Activated CD4-positive, alpha-beta T cell treated with anti-CD3 and anti-CD28 coated beads, Interleukin-2, Interleukin-4, amounts not matched to agents 100 ng/mL and 50 ng/mL, durations not matched to agents 16 hours and 8 hours (primary cell): Measurements from ENCODE around the gene RCOR3.
"Not testable (repeated sequence)": the region's sequence is repeated elsewhere in the genome, so short reads cannot be mapped to it uniquely, and the experiment has no call there.

Experiments
- DNase-seq: peaks from one replicate; pipeline ENCODE4 v3.0.0-alpha.2; 2020; ENCODE audit warnings: low spot score

RCOR3 gene

DNA sequence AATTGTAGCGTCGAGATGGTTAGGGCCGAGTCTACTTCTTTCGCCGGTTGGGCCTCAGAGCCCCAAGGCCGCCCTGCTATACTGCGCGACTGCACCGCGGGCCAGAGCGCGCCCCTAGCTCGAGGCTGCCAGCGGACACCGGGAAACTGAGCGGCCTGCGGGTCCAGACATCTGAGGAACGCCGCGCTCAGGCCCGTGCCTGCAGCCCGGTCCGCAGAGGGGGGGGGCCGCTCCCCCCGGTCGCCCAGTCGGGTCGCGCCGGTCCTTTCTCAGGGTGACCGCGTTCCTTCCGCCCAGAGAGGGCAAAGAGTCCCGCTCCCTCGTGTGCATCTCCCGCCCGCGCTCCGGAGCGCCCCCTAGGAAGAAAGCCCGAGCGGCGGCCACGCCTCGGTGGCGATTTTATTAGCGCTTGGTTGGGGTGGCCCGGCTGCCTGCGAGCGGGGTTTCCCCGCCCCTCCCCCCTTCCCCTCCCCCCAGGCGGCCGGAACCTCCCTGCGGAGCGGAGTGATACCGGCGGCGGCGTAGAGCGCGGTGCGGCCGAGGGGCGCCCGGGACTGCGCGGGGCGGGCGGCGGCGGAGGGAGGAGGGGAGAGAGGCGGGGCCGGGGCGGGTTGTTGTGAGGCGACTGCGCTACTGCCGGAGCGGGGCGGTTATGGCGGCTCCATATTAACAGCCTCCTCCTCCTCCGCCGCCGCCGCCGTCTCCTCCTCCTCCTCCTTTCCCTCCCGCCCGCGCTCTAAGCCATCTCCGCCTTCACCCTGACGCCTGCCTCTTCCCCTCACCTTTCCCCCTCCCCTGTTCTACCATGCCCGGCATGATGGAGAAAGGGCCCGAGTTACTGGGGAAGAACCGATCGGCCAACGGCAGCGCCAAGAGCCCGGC, at the start of gene RCOR3:
Gene RCOR3 (plus strand): TSS at position 611 of the 882 bp plus-strand sequence. CDS start 195 bp downstream, at position 806.
- DNase-seq: peak; percentile 90

DNA sequence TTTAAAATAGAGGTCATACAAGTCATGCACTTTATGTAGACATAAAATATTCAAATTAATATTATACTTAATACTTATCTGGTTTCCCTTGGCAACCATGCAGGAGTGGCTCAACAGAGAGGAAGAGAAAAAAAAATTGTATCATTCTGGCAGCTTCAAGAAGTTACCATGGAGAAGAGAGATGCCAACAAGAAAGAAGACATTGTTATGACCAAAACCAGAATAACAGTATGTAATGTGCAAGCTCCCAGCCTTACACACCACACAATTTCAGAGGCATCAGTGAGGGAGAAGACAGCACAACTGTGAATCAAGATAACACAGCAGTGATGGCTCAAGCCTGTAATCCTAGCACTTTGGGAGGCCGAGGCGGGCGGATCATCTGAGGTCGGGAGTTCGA, 49.1 kb upstream of the RCOR3 start:
- no peak for DNase-seq

DNA sequence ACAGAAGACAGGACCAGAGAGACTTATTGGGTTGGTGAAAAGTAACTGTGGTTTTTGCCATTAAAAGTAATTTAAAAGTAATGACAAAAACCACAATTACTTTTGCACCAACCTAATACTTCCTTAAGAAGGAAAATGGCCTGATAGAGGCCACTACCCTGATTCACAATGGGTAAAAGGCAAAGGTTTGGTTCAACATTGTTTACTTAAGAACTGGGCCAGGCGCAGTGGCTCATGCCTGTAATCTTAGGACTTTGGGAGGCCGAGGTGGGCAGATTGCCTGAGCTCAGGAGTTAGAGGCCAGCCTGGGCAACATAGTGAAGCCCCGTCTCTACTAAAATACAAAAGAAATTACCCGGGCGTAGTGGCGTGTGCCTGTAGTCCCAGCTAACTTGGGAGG, 48.2 kb upstream of the RCOR3 start:
- DNase-seq: no peak

DNA sequence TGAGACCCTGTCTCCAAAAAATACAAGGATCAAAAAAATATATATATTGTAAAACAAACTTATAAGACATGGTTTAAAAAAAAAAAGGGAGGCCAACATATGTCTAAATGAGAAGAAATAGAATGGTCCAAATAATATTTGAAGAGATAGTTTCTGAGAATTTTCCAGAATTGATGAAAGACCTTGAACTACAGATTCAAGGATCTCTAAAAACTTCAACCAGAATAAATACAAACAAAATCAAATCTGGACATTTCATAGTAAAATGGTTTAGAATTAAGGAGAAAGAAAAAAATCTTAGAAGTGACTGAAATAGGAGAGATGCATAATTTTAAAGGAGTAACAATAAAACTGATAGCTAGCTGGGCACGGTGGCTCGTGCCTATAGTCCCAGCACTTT, 45.5 kb upstream of the RCOR3 start:
- DNase-seq: no peak

DNA sequence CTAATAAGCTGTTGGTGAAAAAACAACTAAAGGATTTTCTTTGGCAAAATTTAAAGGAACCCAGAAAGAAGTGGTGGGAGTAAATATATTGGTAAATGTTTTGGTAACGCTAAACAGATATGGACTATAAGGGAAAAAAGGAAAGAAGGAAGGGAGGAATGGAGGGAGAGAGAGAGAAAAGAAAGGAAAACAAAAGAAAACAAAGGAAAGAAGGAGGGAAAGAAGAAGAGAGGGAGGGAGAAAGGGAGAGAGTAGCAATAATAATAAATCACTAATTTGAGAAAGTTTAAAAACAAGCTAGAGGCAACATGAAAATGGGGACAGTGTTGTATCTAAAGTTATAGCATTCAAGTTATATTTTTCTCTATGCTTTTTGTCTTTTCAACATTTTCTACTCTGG, 43.6 kb upstream of the RCOR3 start:
- no peak for DNase-seq

DNA sequence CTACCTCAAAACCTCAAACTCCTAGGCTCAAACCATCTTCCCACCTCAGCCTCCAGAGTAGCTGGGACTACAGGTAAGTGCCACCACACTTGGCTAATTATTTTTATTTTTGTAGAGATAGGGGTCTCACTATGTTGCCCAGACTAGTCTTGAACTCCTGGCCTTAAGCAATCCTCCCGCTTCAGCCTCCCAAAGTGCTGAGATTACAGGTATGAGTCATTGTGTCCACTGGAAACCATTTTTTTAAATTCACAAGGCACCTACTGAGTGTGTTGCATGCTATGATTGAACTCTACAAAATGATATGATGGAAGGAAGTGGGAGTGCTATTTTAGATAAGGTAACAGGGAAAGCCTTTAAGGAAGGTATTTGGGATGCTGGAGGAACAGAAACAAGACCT, 41.8 kb upstream of the RCOR3 start:
- DNase-seq: no peak

DNA sequence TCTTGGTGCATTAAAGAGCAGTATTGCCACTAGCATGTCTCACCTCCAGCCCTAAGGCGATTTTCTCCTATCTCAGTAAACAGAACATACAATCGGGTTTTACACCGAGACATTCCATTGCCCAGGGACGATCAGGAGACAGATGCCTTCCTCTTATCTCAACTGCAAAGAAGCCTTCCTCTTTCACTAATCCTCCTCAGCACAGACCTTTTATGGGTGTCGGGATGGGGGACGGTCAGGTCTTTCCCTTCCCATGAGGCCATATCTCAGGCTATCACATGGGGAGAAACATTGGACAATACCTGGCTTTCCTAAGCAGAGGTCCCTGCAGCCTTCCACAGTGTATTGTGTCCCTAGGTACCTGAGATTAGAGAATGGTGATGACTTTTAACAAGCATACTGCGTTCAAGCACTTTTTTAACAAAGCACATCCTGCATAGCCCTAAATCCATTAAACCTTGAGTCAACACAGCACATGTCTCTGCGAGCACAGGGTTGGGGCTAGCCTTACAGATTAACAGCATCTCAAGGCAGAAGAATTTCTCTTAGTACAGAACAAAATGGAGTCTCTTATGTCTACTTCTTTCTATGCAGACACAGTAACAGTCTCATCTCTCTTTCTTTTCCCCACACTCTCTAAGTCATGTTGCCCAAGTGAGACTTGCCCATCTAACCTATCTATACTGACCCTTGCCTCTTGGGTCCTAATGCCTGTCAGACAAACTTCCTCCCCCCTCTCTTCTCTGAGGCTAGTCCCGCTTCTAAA, 36.5 kb upstream of the RCOR3 start:
- not testable (repeated sequence) for DNase-seq

DNA sequence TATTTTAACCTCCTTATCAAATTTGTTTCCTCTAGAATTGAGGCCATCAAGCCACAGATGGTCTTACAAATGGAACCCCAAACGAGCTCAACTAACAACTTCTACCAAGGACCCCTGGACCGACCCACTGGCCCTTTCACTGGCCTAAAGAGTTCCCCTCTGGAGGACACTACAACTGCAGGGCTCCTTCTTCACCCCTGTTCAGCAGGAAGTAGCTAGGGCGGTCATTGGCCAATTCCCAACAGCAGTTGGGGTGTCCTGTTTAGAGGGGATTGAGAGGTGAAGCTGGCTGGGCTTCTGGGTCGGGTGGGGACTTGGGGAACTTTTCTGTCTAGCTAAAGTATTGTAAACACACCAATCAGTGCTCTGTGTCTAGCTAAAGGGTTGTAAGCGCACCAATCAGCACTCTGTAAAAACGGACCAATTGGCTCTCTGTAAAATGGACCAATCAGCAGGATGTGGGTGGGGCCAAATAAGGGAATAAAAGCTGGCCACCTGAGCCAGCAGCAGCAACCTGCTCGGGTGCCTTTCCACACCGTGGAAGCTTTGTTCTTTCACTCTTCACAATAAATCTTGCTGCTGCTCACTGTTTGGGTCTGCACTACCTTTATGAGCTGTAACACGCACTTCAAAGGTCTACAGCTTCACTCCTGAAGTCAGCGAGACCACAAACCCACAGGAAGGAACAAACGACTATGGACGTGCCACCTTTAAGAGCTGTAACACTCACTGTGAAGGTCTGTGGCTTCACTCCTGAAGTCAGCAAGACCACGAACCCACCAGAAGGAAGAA, 30.4 kb upstream of the RCOR3 start:
- peak; percentile 76 for DNase-seq

DNA sequence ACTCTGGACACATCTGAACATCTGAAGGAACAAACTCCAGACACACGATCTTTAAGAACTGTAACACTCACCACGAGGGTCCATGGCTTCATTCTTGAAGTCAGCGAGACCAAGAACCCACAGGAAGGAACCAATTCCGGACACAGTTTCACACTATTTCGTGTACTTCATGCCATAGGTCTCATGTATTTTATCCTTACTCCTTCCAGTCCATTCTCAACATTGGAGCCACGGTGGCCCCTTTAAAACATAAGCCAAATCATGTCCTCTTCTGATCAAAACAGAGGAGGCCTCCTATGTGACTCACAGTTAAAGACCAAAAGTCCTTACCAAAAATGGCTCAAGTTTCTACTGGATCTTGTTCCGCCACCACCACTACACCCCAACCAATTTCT, 29.8 kb upstream of the RCOR3 start:
- DNase-seq: no peak

DNA sequence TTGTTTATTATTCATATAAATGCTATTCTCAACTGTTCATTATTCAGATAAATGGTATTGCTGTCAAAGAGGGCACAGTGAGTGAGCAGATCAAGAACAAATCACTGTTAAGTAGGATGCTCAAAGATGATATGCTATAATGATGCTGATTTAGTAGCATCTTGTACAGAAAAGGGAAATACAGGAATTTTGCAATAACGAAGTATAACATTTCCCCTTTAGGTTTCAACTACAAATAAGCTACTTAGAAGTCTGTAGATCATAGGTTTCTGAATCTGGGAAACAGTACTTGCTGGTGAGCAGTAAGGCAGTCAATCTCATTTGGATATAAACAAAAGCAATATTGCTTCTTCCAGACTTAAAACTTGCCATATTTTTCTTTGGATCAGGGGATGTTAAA, 27.3 kb upstream of the RCOR3 start:
- no peak for DNase-seq

DNA sequence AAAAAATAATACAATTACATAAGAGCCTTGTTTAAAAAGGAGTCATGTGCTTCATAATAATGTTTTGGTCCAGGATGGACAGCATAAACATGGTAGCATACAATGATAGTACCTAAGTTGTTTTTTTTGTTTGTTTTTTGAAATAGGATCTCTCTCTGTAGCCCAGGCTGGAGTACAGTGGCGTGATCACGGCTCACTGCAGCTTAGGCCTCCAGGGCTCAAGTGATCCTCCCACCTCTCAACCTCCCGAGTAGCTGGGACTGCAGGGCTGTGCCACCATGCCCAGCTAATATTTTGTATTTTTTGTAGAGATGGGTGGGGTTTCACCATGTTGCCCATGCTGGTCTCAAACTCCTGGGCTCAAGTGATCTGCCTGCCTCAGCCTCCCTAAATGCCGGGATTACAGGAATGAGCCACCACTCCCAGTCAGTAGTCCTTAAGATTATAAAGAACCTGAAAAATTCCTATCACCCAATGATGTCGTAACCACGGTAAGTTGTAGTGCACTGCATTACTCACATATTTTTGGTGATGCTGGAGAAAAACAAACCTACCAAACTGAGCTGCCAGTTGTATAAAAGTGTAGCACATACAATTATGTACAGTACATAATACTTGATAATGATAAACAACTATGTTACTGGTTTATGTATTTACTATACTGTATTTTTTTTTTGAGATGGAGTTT, 22.4 kb upstream of the RCOR3 start:
- no peak for DNase-seq

DNA sequence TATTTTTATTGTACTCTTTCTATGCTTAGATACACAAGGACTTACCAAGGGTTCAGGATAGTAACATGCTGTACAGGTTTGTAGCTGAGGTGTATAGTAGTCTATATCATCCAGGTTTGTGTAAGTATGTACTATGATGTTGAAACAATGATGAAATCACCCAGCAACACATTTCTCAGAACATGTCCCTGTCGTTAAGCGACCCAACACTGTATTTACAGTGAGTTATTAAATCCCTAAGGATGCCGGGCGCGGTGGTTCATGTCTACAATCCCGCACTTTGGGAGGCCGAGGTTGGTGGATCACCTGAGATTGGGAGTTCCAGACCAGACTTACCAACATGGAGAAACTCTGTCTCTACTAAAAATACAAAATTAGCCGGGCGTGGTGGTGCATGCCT, 21.6 kb upstream of the RCOR3 start:
- DNase-seq: no peak

DNA sequence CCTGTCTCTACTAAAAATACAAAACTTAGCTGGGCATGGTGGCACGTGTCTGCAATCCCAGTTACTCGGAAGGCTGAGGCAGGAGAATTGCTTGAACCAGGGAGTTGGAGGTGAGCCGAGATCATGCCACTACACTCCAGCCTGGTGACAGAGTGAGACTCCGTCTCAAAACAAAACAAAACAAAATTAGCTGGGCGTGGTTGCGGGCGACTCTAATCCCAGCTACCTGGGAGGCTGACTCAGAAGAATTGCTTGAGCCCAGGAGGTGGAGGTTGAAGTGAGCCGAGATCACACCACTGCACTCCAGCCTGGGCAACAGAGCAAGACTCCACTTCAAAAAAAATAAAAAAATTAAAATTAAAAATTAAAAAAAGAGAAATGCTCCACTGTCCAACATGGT, 18.6 kb upstream of the RCOR3 start:
- DNase-seq: not testable (repeated sequence)

DNA sequence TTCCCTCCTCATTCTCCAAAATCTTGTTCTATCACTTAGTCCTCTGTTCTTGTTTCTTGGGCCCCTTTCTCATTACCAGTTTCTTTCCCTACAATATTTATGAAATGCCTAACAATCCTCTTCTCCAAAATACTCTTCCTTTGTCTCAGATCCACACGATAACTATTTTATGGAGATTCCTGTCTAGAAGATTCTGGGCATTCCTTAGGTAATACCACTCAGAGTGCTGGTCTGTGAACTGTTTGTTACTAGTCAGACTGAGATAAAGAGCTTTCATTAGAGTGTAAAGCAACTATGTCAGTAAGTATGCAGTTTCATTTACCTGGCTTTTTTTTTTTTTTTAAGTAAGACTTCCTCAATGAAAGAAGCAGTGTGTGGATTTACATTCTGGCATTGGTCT, 18.1 kb upstream of the RCOR3 start:
- DNase-seq: no peak

DNA sequence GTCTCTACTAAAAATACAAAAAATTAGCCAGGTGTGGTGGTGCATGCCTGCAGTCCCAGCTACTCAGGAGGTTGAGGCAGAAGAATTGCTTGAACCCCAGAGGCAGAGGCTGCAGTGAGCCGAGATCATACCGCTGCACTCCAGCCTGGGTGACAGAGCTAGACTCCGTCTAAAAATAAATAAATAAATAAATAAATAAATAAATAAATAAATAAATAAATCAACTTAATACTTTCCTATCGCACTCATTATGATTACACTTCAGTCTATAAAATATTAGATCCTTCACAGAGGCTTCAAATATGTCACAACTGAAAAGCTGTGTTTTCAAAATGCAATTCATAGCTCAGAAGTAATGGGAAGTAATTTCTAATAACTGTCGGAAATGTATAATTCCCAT, 15.5 kb upstream of the RCOR3 start:
- DNase-seq: not testable (repeated sequence)

DNA sequence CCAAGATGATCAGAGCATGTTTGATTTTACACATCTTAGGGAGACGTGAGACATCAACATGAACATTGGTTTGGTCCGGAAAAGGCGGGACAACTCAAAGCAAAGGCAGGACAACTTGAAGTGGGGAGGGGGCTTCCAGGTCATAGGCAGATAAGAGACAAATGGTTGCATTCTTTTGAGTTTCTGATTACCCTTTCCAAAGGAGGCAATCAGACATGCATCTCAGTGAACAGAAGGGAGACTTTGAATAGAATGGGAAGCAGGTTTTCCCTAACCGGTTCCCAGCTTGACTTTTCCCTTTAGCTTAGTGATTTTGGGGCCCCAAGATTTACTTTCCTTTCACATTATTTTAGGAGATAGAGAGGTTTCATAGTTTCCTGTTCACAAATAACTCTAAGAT, 12.6 kb upstream of the RCOR3 start:
- DNase-seq: not testable (repeated sequence)

DNA sequence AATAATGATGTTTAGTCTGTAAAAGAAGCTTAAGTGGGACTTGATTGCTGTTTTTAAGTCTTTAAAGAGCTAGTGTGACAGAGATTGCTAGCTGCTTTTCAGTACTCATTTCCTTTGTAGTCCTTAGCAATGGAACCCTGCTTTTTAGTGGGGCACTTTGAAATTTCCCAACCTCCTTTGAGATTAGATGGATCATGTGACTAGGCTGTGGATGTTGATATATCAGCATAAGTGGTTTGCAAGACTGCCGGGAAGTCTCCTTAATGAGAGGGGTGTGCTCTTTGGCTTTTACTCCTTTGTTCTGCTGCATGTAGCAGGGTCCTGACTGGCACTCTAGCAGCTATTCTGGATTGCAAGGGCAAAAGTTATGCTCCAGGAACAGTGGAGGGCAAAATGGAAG, 11.2 kb upstream of the RCOR3 start:
- DNase-seq: no peak

DNA sequence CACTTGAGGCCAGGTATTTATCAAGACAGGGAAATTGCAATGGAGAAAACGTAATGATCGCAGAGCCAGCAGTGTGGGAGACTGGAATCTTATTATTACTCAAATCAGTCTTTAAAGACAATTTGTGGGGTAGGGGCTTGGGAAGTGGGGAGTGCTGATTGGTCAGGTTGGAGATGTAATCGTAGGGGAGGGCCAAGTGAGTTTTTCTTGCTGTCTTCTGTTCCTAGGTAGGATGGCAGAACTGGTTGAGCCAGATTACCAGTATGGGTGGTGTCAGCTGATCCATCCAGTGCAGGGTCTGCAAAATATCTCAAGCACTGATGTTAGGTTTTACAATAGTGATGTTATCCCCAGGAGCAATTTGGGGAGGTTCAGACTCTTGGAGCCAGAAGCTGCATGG, 9.6 kb upstream of the RCOR3 start:
- DNase-seq: not testable (repeated sequence)

DNA sequence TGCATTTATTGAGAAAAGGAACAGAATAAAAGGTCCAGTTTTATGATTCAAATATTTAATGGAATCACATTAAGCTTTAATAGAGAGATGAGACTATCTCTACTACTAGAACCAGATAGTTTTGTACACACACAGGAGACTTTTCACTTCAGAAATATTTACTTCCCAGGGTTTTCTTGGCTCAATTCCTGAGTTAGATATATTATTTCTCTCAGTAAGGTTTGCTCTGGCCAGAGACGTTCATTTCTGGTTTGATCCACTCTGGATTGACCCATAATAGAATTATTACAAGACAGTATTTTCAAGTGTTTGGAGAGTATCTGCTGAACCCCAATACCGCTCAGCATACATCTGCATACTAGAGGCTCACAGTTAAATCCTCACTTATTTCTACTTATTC, 1.3 kb upstream of the RCOR3 start:
- no peak for DNase-seq

DNA sequence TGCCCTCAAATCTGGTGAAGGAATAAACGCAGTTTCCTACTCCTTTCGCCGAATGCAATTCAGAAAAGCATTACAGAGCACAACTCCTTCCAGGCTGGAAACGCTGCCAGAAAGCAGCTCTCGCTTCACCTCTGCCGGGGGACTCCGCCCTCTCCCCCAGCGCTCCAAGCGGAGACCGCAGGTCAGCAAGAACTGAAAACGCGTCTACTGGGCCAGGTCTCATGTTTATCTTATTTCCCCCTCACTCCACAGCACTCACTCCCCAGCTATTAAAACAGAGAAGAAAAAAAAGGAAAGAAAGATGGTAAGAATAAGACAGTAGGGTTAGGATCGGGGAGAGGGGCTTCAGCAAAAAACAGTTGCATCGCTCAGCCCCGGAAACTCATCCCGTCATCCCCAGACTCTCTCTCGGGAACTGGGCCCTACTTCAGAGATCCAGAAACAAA, 833 bp upstream of the RCOR3 start:
- peak; percentile 59 for DNase-seq

DNA sequence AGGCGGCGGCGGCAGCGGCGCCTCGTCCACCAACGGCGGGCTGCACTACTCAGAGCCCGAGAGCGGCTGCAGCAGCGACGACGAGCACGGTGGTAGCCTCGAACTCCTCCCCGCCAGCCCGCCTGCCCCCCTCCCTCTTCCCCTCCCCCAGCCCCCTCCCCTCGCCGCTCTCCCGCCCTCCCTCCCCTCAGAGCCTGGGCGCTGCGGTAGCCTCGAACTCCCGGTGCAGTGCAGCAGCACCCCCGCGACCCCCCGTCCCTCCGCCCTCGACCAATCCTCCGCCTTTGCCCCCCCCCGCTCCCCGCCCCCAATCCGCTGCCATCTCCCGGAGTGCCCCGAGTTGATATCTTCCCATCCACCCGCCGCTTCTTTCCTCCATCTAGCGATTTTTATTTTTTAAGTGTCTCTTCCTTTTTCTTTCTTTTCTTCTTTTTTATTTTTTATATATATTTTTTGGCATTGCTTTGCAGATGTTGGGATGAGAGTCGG, 516 bp downstream of the RCOR3 start:
- peak; percentile 32 for DNase-seq
